Prostate gland (tissue), 2 donors: ENCODE measurements around the gene TTL.

Source experiments
- CTCF ChIP-seq, 4 experiments: fragments of 200-600 bp in 2 of 4; fragments of 450-650 bp in 2 of 4; sonication (generic) in 2 of 4; IDR thresholded peaks; 1 replicate in 3 of 4; 2 replicates in 1 of 4; pipeline ENCODE4 v1.5.1; 2016 to 2019; ENCODE audit warnings: antibody characterized with exemption in 4 of 4, mild to moderate bottlenecking in 2 of 4, moderate library complexity in 2 of 4
- POLR2AphosphoS5 ChIP-seq: sonication (generic); formaldehyde crosslinking; IDR thresholded peaks from one replicate; pipeline ENCODE4 v1.6.1; 2017; ENCODE audit warnings: antibody characterized with exemption

- no peak for TF ChIP-seq CTCF (IDR thresholded peaks at IDR 0.05)
- no peak for TF ChIP-seq POLR2AphosphoS5
Measured at GRCh38 chr2:112493048-112493447, 11.1 kb downstream of the TTL start.
